Activated CD4-positive, alpha-beta T cell treated with anti-CD3 and anti-CD28 coated beads, Interleukin-2, amount 10 ng/mL, durations not matched to agents 24 days and 14 days (primary cell): ENCODE measurements around the gene RAPGEF4. TPM values are rescaled to one million over a fixed set of nuclear protein-coding genes. Genes with fewer than 3 reads are reported as not detected.

Source experiments
- DNase-seq: peaks from one replicate; pipeline ENCODE4 v3.0.0; 2022
- H3K27ac Mint-ChIP-seq: one replicate; pipeline ENCODE4 v1.8.0; 2022; ENCODE audit warnings: mild to moderate bottlenecking, mixed read lengths
- H3K27me3 Mint-ChIP-seq: one replicate; pipeline ENCODE4 v1.8.0; 2022; ENCODE audit warnings: mixed read lengths
- H3K36me3 Mint-ChIP-seq: one replicate; pipeline ENCODE4 v1.8.0; 2022; ENCODE audit warnings: low read depth, mild to moderate bottlenecking, mixed read lengths
- H3K4me1 Mint-ChIP-seq: one replicate; pipeline ENCODE4 v1.8.0; 2021; ENCODE audit warnings: mixed read lengths
- H3K4me3 Mint-ChIP-seq: one replicate; pipeline ENCODE4 v1.8.0; 2022; ENCODE audit warnings: mild to moderate bottlenecking, moderate library complexity, mixed read lengths
- H3K9me3 Mint-ChIP-seq: one replicate; pipeline ENCODE4 v1.8.0; 2021; ENCODE audit warnings: mixed read lengths
- intact Hi-C: fragments of 100-400 bp; cut with micrococcal nuclease; formaldehyde crosslinking; loops from one replicate; pipeline ENCODE4 v1.15.1; 2023
- total RNA-seq: library from RNA; stranded (reverse); gene quantifications from 2 replicates; pipeline ENCODE4 v1.2.3, GENCODE V29; 2022

RAPGEF4 gene
- total RNA-seq, 1 donor from 2014 or later, result 0.37 TPM

- peaks cover 49% of the 10 kb centered on the region for H3K27me3 Mint-ChIP-seq
- H3K27ac Mint-ChIP-seq, result no peak overlapping the region
These were observed 321.2 kb downstream of the RAPGEF4 start for GRCh38 chr2:173056705-173057364.

GRCh38 chr2:173058097-173058496 is 322.5 kb downstream of the RAPGEF4 start:
- intact Hi-C loops, result no loop called here
- no peak for DNase-seq
- Mint-ChIP-seq H3K27ac (no peak overlapping the region), H3K4me3 (no peak overlapping the region), H3K27me3 (peaks cover 45% of the 10 kb centered on the region), H3K9me3 (no peaks in the 10 kb centered on the region), H3K36me3 (no peaks in the 10 kb centered on the region), H3K4me1 (no peaks in the 10 kb centered on the region)

More at GRCh38 chr2:173056705-173057364, 321.2 kb downstream of the RAPGEF4 start:
- H3K36me3 Mint-ChIP-seq, result no peaks in the 10 kb centered on the region
- no peak overlapping the region for H3K4me3 Mint-ChIP-seq
- no peaks in the 10 kb centered on the region for H3K4me1 Mint-ChIP-seq
- intact Hi-C loops, result no loop called here
- H3K9me3 Mint-ChIP-seq, result no peaks in the 10 kb centered on the region
- no peak for DNase-seq

GRCh38 chr2:173058673-173059072 is 323.0 kb downstream of the RAPGEF4 start:
- no peaks in the 10 kb centered on the region for H3K36me3 Mint-ChIP-seq
- intact Hi-C loops, result no loop called here
- no peak for DNase-seq
- no peaks in the 10 kb centered on the region for H3K4me1 Mint-ChIP-seq
- peaks cover 42% of the 10 kb centered on the region for H3K27me3 Mint-ChIP-seq
- H3K9me3 Mint-ChIP-seq, result no peaks in the 10 kb centered on the region
- no peak overlapping the region for H3K27ac Mint-ChIP-seq
- no peak overlapping the region for H3K4me3 Mint-ChIP-seq

GRCh38 chr2:173059292-173059691 is 323.6 kb downstream of the RAPGEF4 start:
- no peak for DNase-seq
- no peak overlapping the region for H3K4me3 Mint-ChIP-seq
- peaks cover 47% of the 10 kb centered on the region for H3K27me3 Mint-ChIP-seq
- no peaks in the 10 kb centered on the region for H3K9me3 Mint-ChIP-seq
- no peaks in the 10 kb centered on the region for H3K36me3 Mint-ChIP-seq
- H3K27ac Mint-ChIP-seq, result no peak overlapping the region
- intact Hi-C loops, result no loop called here
- no peaks in the 10 kb centered on the region for H3K4me1 Mint-ChIP-seq

GRCh38 chr2:173059971-173060461 is 324.4 kb downstream of the RAPGEF4 start:
- Mint-ChIP-seq H3K36me3 (no peaks in the 10 kb centered on the region), H3K4me1 (no peaks in the 10 kb centered on the region), H3K4me3 (no peak overlapping the region), H3K9me3 (no peaks in the 10 kb centered on the region), H3K27ac (no peak overlapping the region), H3K27me3 (peaks cover 44% of the 10 kb centered on the region)
- intact Hi-C loops, result no loop called here
- DNase-seq, result no peak

GRCh38 chr2:173062801-173063200 is 327.2 kb downstream of the RAPGEF4 start:
- H3K9me3 Mint-ChIP-seq, result no peaks in the 10 kb centered on the region
- no peaks in the 10 kb centered on the region for H3K4me1 Mint-ChIP-seq
- no peak overlapping the region for H3K27ac Mint-ChIP-seq
- H3K27me3 Mint-ChIP-seq, result peaks cover 44% of the 10 kb centered on the region
- intact Hi-C loops, result no loop called here
- H3K4me3 Mint-ChIP-seq, result no peak overlapping the region
- no peaks in the 10 kb centered on the region for H3K36me3 Mint-ChIP-seq
- no peak for DNase-seq

- intact Hi-C loops, result no loop called here
- H3K9me3 Mint-ChIP-seq, result no peaks in the 10 kb centered on the region
- H3K4me3 Mint-ChIP-seq, result no peak overlapping the region
- H3K36me3 Mint-ChIP-seq, result no peaks in the 10 kb centered on the region
- DNase-seq, result no peak
- peaks cover 45% of the 10 kb centered on the region for H3K27me3 Mint-ChIP-seq
- H3K27ac Mint-ChIP-seq, result no peak overlapping the region
- H3K4me1 Mint-ChIP-seq, result no peaks in the 10 kb centered on the region
These were observed 328.6 kb downstream of the RAPGEF4 start for GRCh38 chr2:173064151-173064805.

GRCh38 chr2:173066887-173067676 is 331.4 kb downstream of the RAPGEF4 start:
- no peak overlapping the region for H3K27ac Mint-ChIP-seq
- intact Hi-C loops, result no loop called here
- no peaks in the 10 kb centered on the region for H3K36me3 Mint-ChIP-seq
- no peak for DNase-seq
- H3K27me3 Mint-ChIP-seq, result peaks cover 50% of the 10 kb centered on the region
- no peaks in the 10 kb centered on the region for H3K4me1 Mint-ChIP-seq
- H3K4me3 Mint-ChIP-seq, result no peak overlapping the region
- H3K9me3 Mint-ChIP-seq, result no peaks in the 10 kb centered on the region

- no peaks in the 10 kb centered on the region for H3K9me3 Mint-ChIP-seq
- DNase-seq, result no peak
- H3K36me3 Mint-ChIP-seq, result peaks cover 2% of the 10 kb centered on the region
- H3K4me1 Mint-ChIP-seq, result peaks cover 22% of the 10 kb centered on the region
- H3K4me3 Mint-ChIP-seq, result peak overlapping the region; percentile 78
- peaks cover 33% of the 10 kb centered on the region for H3K27me3 Mint-ChIP-seq
- intact Hi-C loops, result loop anchor here (1.0 to 2.0 kb wide), 3 partner anchors 48 to 280 kb away; partner anchors contain the start of gene CDCA7
- peak overlapping the region; percentile 78 for H3K27ac Mint-ChIP-seq
These were observed 339.6 kb downstream of the RAPGEF4 start for GRCh38 chr2:173075056-173075780.

GRCh38 chr2:173075781-173076580 is 340.3 kb downstream of the RAPGEF4 start, which contains the start of gene MAP3K20:
Gene MAP3K20 (plus strand): TSS chr2:173075846. CDS start chr2:173091032, 15,186 bp downstream.
- peaks cover 22% of the 10 kb centered on the region for H3K4me1 Mint-ChIP-seq
- peak within 1 kb of the TSS; percentile 79 for H3K27ac Mint-ChIP-seq
- no peaks in the 10 kb centered on the region for H3K9me3 Mint-ChIP-seq
- H3K27me3 Mint-ChIP-seq, result peaks cover 30% of the 10 kb centered on the region
- H3K36me3 Mint-ChIP-seq, result peaks cover 3% of the 10 kb centered on the region
- intact Hi-C loops, result loop anchor here (1.0 to 2.0 kb wide), 6 partner anchors 25 to 279 kb away; partner anchors contain the start of gene CDCA7
- peak within 1 kb of the TSS; percentile 83 for H3K4me3 Mint-ChIP-seq
- DNase-seq, result peak; percentile 90

GRCh38 chr2:173076581-173077345 is 341.1 kb downstream of the RAPGEF4 start:
- Mint-ChIP-seq H3K27ac (peak overlapping the region; percentile 79), H3K9me3 (no peaks in the 10 kb centered on the region), H3K4me1 (peaks cover 22% of the 10 kb centered on the region), H3K27me3 (peaks cover 26% of the 10 kb centered on the region), H3K36me3 (peaks cover 5% of the 10 kb centered on the region), H3K4me3 (peak overlapping the region; percentile 83)
- DNase-seq, result peak; percentile 76
- intact Hi-C loops, result loop anchor here (1.0 to 2.0 kb wide), 3 partner anchors 24 to 73 kb away; no protein-coding TSS in a partner anchor
